ENCODE results near the gene RNH1.
A peak's percentile ranks its signal among the peaks of the same experiment; 100 is the strongest.
"Not testable (repeated sequence)": the region's sequence is repeated elsewhere in the genome, so short reads cannot be mapped to it uniquely, and the experiment has no call there.

The RNH1 gene

DNA sequence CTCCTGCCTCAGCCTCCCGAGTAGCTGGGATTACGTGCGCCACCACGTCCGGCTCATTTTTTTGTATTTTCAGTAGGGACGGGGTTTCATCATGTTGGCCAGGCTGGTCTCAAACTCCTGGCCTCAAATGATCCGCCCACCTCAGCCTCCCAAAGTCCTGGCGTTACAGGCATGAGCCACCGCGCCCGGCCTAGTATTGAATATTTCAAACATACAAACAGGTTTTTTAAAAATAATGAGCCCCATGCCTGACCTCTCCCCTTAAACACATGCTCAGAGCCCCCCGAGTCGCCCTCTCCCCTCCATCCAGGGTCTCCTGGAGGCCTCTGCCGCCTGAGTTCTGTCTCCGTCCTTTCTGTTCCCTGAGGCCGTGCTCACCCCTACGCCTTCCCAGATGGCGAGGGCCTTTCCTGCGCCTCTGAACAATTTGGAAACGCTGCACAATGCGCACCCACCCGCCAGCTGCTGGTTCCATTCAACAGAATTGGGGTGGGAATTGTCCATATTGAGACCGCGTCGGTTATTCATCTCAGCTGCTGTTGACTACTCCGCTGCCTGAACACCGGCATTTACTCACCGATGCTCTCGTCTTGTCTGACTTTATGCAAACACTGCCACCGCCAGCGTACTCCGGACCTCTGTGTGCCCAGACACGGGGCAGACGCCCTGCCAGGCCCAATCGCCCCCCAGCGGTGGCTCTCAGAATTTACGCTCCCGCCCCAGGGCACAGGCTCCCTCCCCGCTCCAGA, 13.6 kb upstream of the RNH1 start:
- Histone ChIP-seq H3K79me2 (ENCODE audit: insufficient read depth, low read length) (no peaks in the 10 kb centered on the region), H3K4me3 (ENCODE audit: low read length, poor library complexity, severe bottlenecking) (no peak overlapping the region), H3K27me3 (ENCODE audit: insufficient read depth, low read length, poor library complexity, severe bottlenecking) (no peaks in the 10 kb centered on the region), H2AFZ (ENCODE audit: low read length) (no peak overlapping the region), H3F3A (ENCODE audit: low read depth) (no peaks in the 10 kb centered on the region), H3K9me2 (replicated peaks; ENCODE audit: low read depth, low read length) (no peaks in the 10 kb centered on the region), H3K36me3 (ENCODE audit: insufficient read depth, low read length) (no peaks in the 10 kb centered on the region), H3K9ac (ENCODE audit: low read depth, low read length, poor library complexity, severe bottlenecking) (no peak overlapping the region), H3K4me2 (ENCODE audit: low read depth, low read length, poor library complexity, severe bottlenecking) (no peak overlapping the region), H3K4me1 (ENCODE audit: insufficient read depth, low read length, poor library complexity, severe bottlenecking) (no peaks in the 10 kb centered on the region), H3K9me3 (ENCODE audit: insufficient read depth, low read depth, low read length) (no peaks in the 10 kb centered on the region; the same call in 1 of the 2 replicates), H4K20me1 (ENCODE audit: insufficient read depth, low read length, poor library complexity, severe bottlenecking) (no peaks in the 10 kb centered on the region)
- no peak for TF ChIP-seq EZH2phosphoT487 (IDR thresholded peaks at IDR 0.05; ENCODE audit: borderline replicate concordance)
- TF ChIP-seq, protein P1, sequence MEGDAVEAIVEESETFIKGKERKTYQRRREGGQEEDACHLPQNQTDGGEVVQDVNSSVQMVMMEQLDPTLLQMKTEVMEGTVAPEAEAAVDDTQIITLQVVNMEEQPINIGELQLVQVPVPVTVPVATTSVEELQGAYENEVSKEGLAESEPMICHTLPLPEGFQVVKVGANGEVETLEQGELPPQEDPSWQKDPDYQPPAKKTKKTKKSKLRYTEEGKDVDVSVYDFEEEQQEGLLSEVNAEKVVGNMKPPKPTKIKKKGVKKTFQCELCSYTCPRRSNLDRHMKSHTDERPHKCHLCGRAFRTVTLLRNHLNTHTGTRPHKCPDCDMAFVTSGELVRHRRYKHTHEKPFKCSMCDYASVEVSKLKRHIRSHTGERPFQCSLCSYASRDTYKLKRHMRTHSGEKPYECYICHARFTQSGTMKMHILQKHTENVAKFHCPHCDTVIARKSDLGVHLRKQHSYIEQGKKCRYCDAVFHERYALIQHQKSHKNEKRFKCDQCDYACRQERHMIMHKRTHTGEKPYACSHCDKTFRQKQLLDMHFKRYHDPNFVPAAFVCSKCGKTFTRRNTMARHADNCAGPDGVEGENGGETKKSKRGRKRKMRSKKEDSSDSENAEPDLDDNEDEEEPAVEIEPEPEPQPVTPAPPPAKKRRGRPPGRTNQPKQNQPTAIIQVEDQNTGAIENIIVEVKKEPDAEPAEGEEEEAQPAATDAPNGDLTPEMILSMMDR (conservative IDR thresholded peaks at IDR 0.05; ENCODE audit: low read length): 0 out of 2 replicates have a peak, but pooled peaks have one; percentile 32

- H2AFZ ChIP-seq (ENCODE audit: low read length): no peak overlapping the region
- no peak overlapping the region for H3K9ac ChIP-seq (ENCODE audit: low read depth, low read length, poor library complexity, severe bottlenecking)
Observed at GRCh38 chr11:518463-519202, 11.6 kb upstream of the RNH1 start.

GRCh38 chr11:516918-517685, 10.1 kb upstream of the RNH1 start:
- H3K9ac ChIP-seq (ENCODE audit: low read depth, low read length, poor library complexity, severe bottlenecking); H2AFZ ChIP-seq (ENCODE audit: low read length); H3K9me3 ChIP-seq (ENCODE audit: insufficient read depth, low read depth, low read length); H3K4me3 ChIP-seq (ENCODE audit: low read length, poor library complexity, severe bottlenecking); H4K20me1 ChIP-seq (ENCODE audit: insufficient read depth, low read length, poor library complexity, severe bottlenecking); H3K79me2 ChIP-seq (ENCODE audit: insufficient read depth, low read length); H3K27me3 ChIP-seq (ENCODE audit: insufficient read depth, low read length, poor library complexity, severe bottlenecking); H3K4me2 ChIP-seq (ENCODE audit: low read depth, low read length, poor library complexity, severe bottlenecking); H3K4me1 ChIP-seq (ENCODE audit: insufficient read depth, low read length, poor library complexity, severe bottlenecking); H3K9me2 ChIP-seq (replicated peaks; ENCODE audit: low read depth, low read length); H3F3A ChIP-seq (ENCODE audit: low read depth); H3K36me3 ChIP-seq (ENCODE audit: insufficient read depth, low read length): not testable (repeated sequence)

More at GRCh38 chr11:518463-519202, 11.6 kb upstream of the RNH1 start:
- H3K4me2 ChIP-seq (ENCODE audit: low read depth, low read length, poor library complexity, severe bottlenecking): no peak overlapping the region
- H3K27me3 ChIP-seq (ENCODE audit: insufficient read depth, low read length, poor library complexity, severe bottlenecking): no peaks in the 10 kb centered on the region
- H3K4me3 ChIP-seq (ENCODE audit: low read length, poor library complexity, severe bottlenecking): no peak overlapping the region
- H3K9me3 ChIP-seq (ENCODE audit: insufficient read depth, low read depth, low read length): no peaks in the 10 kb centered on the region; the same call in 1 of the 2 replicates
- TF ChIP-seq, protein P1 (conservative IDR thresholded peaks at IDR 0.05; ENCODE audit: low read length): 0 out of 2 replicates have a peak, but pooled peaks have one; percentile 19
- no peak for TF ChIP-seq EZH2phosphoT487 (IDR thresholded peaks at IDR 0.05; ENCODE audit: borderline replicate concordance)
- H3K9me2 ChIP-seq (replicated peaks; ENCODE audit: low read depth, low read length): no peaks in the 10 kb centered on the region
- H3K4me1 ChIP-seq (ENCODE audit: insufficient read depth, low read length, poor library complexity, severe bottlenecking): no peaks in the 10 kb centered on the region
- H3K79me2 ChIP-seq (ENCODE audit: insufficient read depth, low read length): no peaks in the 10 kb centered on the region
- no peaks in the 10 kb centered on the region for H3F3A ChIP-seq (ENCODE audit: low read depth)
- H3K36me3 ChIP-seq (ENCODE audit: insufficient read depth, low read length): no peaks in the 10 kb centered on the region
- no peaks in the 10 kb centered on the region for H4K20me1 ChIP-seq (ENCODE audit: insufficient read depth, low read length, poor library complexity, severe bottlenecking)
